ENCODE data around the gene SEPTIN2. TPM values are rescaled to one million over a fixed set of nuclear protein-coding genes. Genes with fewer than 3 reads are reported as not detected.

Gene SEPTIN2
- total RNA-seq, 2 donors from 2014 or later, result 143 to 193 TPM

DNA sequence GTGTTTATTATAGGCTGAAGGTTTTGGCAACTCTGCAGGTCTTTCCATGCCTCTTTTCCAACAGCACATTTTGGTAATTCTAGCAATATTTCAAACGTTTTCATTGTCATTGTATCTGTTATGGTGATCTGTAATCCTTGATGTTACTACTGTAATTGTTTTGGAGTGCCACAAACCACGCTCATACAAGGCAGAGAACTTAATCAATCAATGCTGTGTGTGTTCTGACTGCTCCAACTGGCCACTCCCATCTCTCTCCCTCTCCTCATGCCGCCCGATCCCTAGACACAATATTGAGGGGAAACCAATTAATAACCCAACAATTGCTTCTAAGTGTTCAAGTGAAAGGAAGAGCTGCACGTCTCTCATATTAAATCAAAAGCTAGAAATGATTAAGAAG lies 33.2 kb upstream of the SEPTIN2 start:
- H3K36me3 ChIP-seq, result no peaks in the 10 kb centered on the region
- H3K4me3 ChIP-seq, result no peak overlapping the region
- no peaks in the 10 kb centered on the region for H3K9me3 ChIP-seq
- no peak for TF ChIP-seq CTCF (IDR thresholded peaks at IDR 0.05)
- H3K4me1 ChIP-seq, result no peaks in the 10 kb centered on the region
- no peaks in the 10 kb centered on the region for H3K27me3 ChIP-seq
- DNase-seq (ENCODE audit: low spot score), result peak; percentile 1
- H3K27ac ChIP-seq, result no peak overlapping the region

GRCh38 chr2:241285596-241285995 lies 30.1 kb upstream of the SEPTIN2 start:
- no peak for TF ChIP-seq CTCF (IDR thresholded peaks at IDR 0.05)
- no peaks in the 10 kb centered on the region for H3K9me3 ChIP-seq
- no peak overlapping the region for H3K27ac ChIP-seq
- peaks cover 0 to 27% of the 10 kb centered on the region in 2 donors for H3K4me1 ChIP-seq
- no peak overlapping the region for H3K4me3 ChIP-seq
- no peaks in the 10 kb centered on the region for H3K36me3 ChIP-seq
- no peak for DNase-seq (ENCODE audit: low spot score)
- no peaks in the 10 kb centered on the region for H3K27me3 ChIP-seq

DNA sequence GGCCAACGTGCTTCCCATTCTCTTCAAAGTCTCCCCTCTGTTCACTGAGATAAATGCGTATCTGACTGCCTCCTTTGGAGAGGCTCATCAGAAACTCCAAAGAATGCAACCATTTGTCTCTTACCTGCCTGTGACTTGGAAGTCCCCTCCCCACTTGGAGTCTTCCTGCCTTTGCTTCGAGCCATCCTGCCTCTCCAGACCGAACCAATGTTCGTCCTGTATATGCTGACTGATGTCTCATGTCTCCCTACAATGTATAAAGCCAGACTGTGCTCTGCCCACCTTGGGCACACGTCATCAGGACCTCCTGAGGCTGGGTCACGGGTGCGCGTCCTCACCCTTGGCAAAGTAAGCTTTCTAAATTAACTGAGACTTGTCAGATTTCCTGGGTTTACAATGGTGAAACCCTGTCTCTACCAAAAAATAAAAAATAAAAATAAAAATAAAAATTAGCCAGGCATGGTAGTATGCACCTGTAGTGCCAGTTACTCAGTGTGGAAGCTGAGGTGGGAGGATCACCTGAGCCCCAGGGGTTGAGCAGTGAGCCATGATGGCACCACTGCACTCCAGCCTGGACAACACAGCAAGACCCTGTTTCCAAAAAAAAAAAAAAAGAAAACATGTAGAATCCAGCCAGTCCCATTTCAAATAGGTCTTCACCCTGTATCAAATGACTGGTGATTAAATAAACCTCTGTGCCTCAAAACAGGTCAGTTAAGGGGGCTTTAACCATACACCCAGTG lies 29.2 kb upstream of the SEPTIN2 start:
- Histone ChIP-seq H3K27me3 (no peaks in the 10 kb centered on the region), H3K9me3 (no peaks in the 10 kb centered on the region), H3K4me3 (no peak overlapping the region), H3K36me3 (no peaks in the 10 kb centered on the region), H3K4me1 (peaks cover 0 to 27% of the 10 kb centered on the region in 2 donors), H3K27ac (no peak overlapping the region)
- peak; percentile 16 for DNase-seq (ENCODE audit: low spot score)
- no peak for TF ChIP-seq CTCF (IDR thresholded peaks at IDR 0.05)

DNA sequence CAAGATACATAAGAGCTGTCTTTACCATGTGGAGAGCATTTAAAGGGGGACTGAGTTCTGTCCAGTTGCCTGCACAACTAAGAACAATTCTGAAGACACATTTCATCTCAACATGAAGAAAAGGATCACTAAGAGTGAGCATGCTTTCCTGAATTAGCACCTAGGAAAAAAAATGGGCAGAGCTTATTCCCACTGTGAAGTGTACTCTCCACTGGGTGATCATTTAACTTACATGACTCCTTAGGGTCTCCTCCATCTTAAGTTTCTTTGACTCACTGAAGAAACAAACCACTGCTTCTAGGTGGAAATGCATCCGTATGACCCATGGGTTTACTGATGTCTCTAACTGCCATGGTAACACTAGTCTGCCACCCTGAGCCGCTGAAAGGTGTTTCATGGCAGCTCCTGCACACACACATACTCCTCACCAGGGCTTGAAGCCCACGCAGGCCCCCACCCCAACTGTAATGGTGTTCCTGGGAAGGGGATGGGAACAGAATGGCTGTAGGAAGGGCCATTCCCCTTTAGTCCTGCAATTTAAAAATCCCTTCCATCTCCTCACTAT lies 27.3 kb upstream of the SEPTIN2 start:
- TF ChIP-seq CTCF (IDR thresholded peaks at IDR 0.05), result no peak
- DNase-seq (ENCODE audit: low spot score), result no peak
- Histone ChIP-seq H3K27ac (no peak overlapping the region), H3K4me3 (no peak overlapping the region), H3K36me3 (no peaks in the 10 kb centered on the region), H3K4me1 (peaks cover 0 to 34% of the 10 kb centered on the region in 2 donors), H3K27me3 (no peaks in the 10 kb centered on the region), H3K9me3 (no peaks in the 10 kb centered on the region)

- no peak overlapping the region for H3K27ac ChIP-seq
- no peaks in the 10 kb centered on the region for H3K36me3 ChIP-seq
- DNase-seq (ENCODE audit: low spot score), result no peak
- H3K4me3 ChIP-seq, result no peak overlapping the region
- peaks cover 0 to 34% of the 10 kb centered on the region in 2 donors for H3K4me1 ChIP-seq
- H3K9me3 ChIP-seq, result no peaks in the 10 kb centered on the region
- H3K27me3 ChIP-seq, result no peaks in the 10 kb centered on the region
- TF ChIP-seq CTCF (IDR thresholded peaks at IDR 0.05), result no peak
These were observed 26.7 kb upstream of the SEPTIN2 start for GRCh38 chr2:241289053-241289452.

All from right atrium auricular region (tissue), 2 donors.